H9 (cell line): ENCODE measurements around the gene SLC2A3. TPM values are rescaled to one million over a fixed set of nuclear protein-coding genes. Genes with fewer than 3 reads are reported as not detected.

Source experiments
- DNase-seq: peaks from one replicate; pipeline ENCODE4 v3.0.0-alpha.2; 2017
- H2AFZ ChIP-seq: one replicate; pipeline ENCODE4 v1.6.1; 2013; ENCODE audit warnings: mild to moderate bottlenecking, low read length, control low read depth, moderate library complexity
- H2AK5ac ChIP-seq: 2 replicates; pipeline ENCODE4 v1.6.1; 2013; ENCODE audit warnings: low read length, control low read depth, mixed read lengths; ENCODE audit not compliant: insufficient read length
- H2BK120ac ChIP-seq: one replicate; pipeline ENCODE4 v1.6.1; 2013; ENCODE audit warnings: low read depth, mild to moderate bottlenecking, low read length, control low read depth, inconsistent platforms; ENCODE audit not compliant: poor library complexity, severe bottlenecking
- H2BK12ac ChIP-seq: 2 replicates; pipeline ENCODE4 v1.6.1; 2013; ENCODE audit warnings: low read length, control low read depth, mixed read lengths, low read depth; ENCODE audit not compliant: insufficient read length
- H2BK15ac ChIP-seq: 2 replicates; pipeline ENCODE4 v1.6.1; 2013; ENCODE audit warnings: low read depth, low read length, control low read depth
- H2BK20ac ChIP-seq: one replicate; pipeline ENCODE4 v1.6.1; 2013; ENCODE audit warnings: low read depth, mild to moderate bottlenecking, low read length, control low read depth, inconsistent platforms; ENCODE audit not compliant: poor library complexity, severe bottlenecking
- H2BK5ac ChIP-seq: 2 replicates; pipeline ENCODE4 v1.6.1; 2013; ENCODE audit warnings: low read length, control low read depth, mixed read lengths; ENCODE audit not compliant: insufficient read length
- H3K14ac ChIP-seq: 2 replicates; pipeline ENCODE4 v1.6.1; 2013; ENCODE audit warnings: low read length, control low read depth; ENCODE audit not compliant: insufficient read depth
- H3K18ac ChIP-seq: 2 replicates; pipeline ENCODE4 v1.6.1; 2013; ENCODE audit warnings: low read depth, mild to moderate bottlenecking, mixed read lengths, low read length, control low read depth; ENCODE audit not compliant: insufficient read length
- H3K23ac ChIP-seq: 2 replicates; pipeline ENCODE4 v1.6.1; 2013; ENCODE audit warnings: low read length, control low read depth, mixed read lengths, low read depth; ENCODE audit not compliant: insufficient read length
- H3K23me2 ChIP-seq: 2 replicates; pipeline ENCODE4 v1.6.1; 2013; ENCODE audit warnings: low read depth, mild to moderate bottlenecking, mixed read lengths, low read length, control low read depth; ENCODE audit not compliant: insufficient read length, poor library complexity, severe bottlenecking
- H3K27ac ChIP-seq: 2 replicates; pipeline ENCODE4 v1.5.1; 2013; ENCODE audit warnings: low read length, control low read depth, mixed read lengths, low read depth; ENCODE audit not compliant: insufficient read length
- H3K27me3 ChIP-seq: 2 replicates; pipeline ENCODE4 v1.6.1; 2013; ENCODE audit warnings: low read length, control low read depth, inconsistent platforms; ENCODE audit not compliant: insufficient read depth
- H3K4ac ChIP-seq: 2 replicates; pipeline ENCODE4 v1.6.1; 2013; ENCODE audit warnings: low read depth, mild to moderate bottlenecking, control low read depth, inconsistent platforms, low read length, moderate library complexity
- H3K4me1 ChIP-seq: 2 replicates; pipeline ENCODE4 v1.6.1; 2013; ENCODE audit warnings: low read length, control low read depth, inconsistent platforms; ENCODE audit not compliant: insufficient read depth
- H3K4me2 ChIP-seq: 2 replicates; pipeline ENCODE4 v1.6.1; 2013; ENCODE audit warnings: low read length, control low read depth, mixed read lengths; ENCODE audit not compliant: insufficient read length, insufficient read depth
- H3K56ac ChIP-seq: 2 replicates; pipeline ENCODE4 v1.6.1; 2013; ENCODE audit warnings: low read depth, mild to moderate bottlenecking, mixed read lengths, low read length, control low read depth; ENCODE audit not compliant: insufficient read length
- H3K79me1 ChIP-seq: 2 replicates; pipeline ENCODE4 v1.6.1; 2013; ENCODE audit warnings: low read depth, mild to moderate bottlenecking, moderate library complexity, low read length, control low read depth, inconsistent platforms; ENCODE audit not compliant: insufficient read depth, poor library complexity, severe bottlenecking
- H3K79me2 ChIP-seq: 2 replicates; pipeline ENCODE4 v1.6.1; 2013; ENCODE audit warnings: low read length, control low read depth, inconsistent platforms; ENCODE audit not compliant: insufficient read depth
- H3K9ac ChIP-seq: 2 replicates; pipeline ENCODE4 v1.6.1; 2013; ENCODE audit warnings: low read length, control low read depth, mixed read lengths; ENCODE audit not compliant: insufficient read length; ENCODE audit errors: extremely low read depth
- H3K9me3 ChIP-seq: one replicate; pipeline ENCODE4 v1.6.1; 2013; ENCODE audit warnings: low read depth, low read length, inconsistent platforms; ENCODE audit not compliant: control insufficient read depth
- H3T11ph ChIP-seq: one replicate; pipeline ENCODE4 v1.6.1; 2013; ENCODE audit warnings: mild to moderate bottlenecking, low read length, control low read depth, inconsistent platforms
- H4K20me1 ChIP-seq: one replicate; pipeline ENCODE4 v1.6.1; 2013; ENCODE audit not compliant: control insufficient read depth, insufficient read length, insufficient read depth
- H4K5ac ChIP-seq: 2 replicates; pipeline ENCODE4 v1.6.1; 2013; ENCODE audit warnings: low read depth, mild to moderate bottlenecking, mixed read lengths, low read length, control low read depth; ENCODE audit not compliant: insufficient read length
- H4K8ac ChIP-seq: replicated peaks from 2 replicates; pipeline ENCODE4 v1.6.1; 2013; ENCODE audit warnings: low read length, control low read depth, mixed read lengths, low read depth; ENCODE audit not compliant: insufficient read length
- H4K91ac ChIP-seq: 2 replicates; pipeline ENCODE4 v1.6.1; 2013; ENCODE audit warnings: low read depth, mild to moderate bottlenecking, moderate library complexity, mixed read lengths, low read length, control low read depth; ENCODE audit not compliant: insufficient read length
- H3K27ac Mint-ChIP-seq, 3 experiments: 2 replicates in 2 of 3; 3 replicates in 1 of 3; pipeline ENCODE4 v1.8.0; 2020 to 2021; ENCODE audit warnings: mixed read lengths in 3 of 3, mild to moderate bottlenecking in 1 of 3, moderate library complexity in 1 of 3
- H3K27me3 Mint-ChIP-seq: 2 replicates; pipeline ENCODE4 v1.8.0; 2021; ENCODE audit warnings: low read depth, mild to moderate bottlenecking, moderate library complexity, mixed read lengths
- H3K36me3 Mint-ChIP-seq, 3 experiments: 2 replicates in 2 of 3; 3 replicates in 1 of 3; pipeline ENCODE4 v1.8.0; 2020 to 2021; ENCODE audit warnings: low read depth in 3 of 3, mixed read lengths in 3 of 3; ENCODE audit not compliant: insufficient read depth in 1 of 3
- H3K4me1 Mint-ChIP-seq, 2 experiments: 2 replicates each; pipeline ENCODE4 v1.8.0; 2020; ENCODE audit warnings: mixed read lengths in 2 of 2
- H3K4me3 Mint-ChIP-seq, 2 experiments: 2 replicates in 1 of 2; 3 replicates in 1 of 2; pipeline ENCODE4 v1.8.0; 2020 to 2021; ENCODE audit warnings: mild to moderate bottlenecking in 2 of 2, mixed read lengths in 2 of 2, moderate library complexity in 1 of 2
- H3K9me3 Mint-ChIP-seq, 2 experiments: 2 replicates in 1 of 2; 3 replicates in 1 of 2; pipeline ENCODE4 v1.8.0; 2020; ENCODE audit warnings: mild to moderate bottlenecking in 2 of 2, mixed read lengths in 2 of 2, moderate library complexity in 1 of 2
- WGBS: extraction: QIAGEN DNeasy Blood & Tissue Kit; methylation state at CpG from one replicate; pipeline ENCODE4 v1.1.7; 2013; ENCODE audit warnings: missing lambda C conversion rate, low lambda C conversion rate, mixed read lengths; ENCODE audit not compliant: insufficient read length; ENCODE audit errors: extremely low coverage; 5-methylcytosine and 5-hydroxymethylcytosine counted together
- total RNA-seq: library from RNA; stranded (reverse); gene quantifications from 2 replicates; pipeline ENCODE4 v1.2.1, GENCODE V29; 2021
- TF ChIP-seq, protein P1 (sequence below): fragments of 200-600 bp; sonication (generic); conservative IDR thresholded peaks from 3 replicates; pipeline ENCODE4 v1.8.0; 2021; ENCODE audit warnings: antibody characterized with exemption, mild to moderate bottlenecking

SLC2A3 gene
- total RNA-seq, 1 experiment from 2014 or later: 569 TPM

DNA sequence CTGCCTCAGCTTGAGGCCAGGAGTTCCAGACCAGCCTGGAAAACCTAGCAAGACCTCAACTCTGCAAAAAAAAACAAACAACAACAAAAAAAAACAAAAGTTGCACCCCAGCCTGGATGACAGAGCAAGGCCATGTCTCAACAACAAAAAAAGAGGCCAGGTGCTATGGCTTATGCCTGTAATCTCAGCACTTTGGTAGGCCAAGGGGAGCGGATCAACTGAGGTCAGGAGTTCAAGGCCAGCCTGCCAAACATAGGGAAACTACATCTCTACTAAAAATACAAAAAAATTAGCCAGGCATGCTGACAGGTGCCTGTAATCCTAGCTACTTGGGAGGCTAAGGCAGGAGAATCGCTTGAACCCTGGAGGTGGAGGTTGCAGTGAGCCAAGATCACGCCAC, 56.7 kb downstream of the SLC2A3 start:
- TF ChIP-seq, protein P1, sequence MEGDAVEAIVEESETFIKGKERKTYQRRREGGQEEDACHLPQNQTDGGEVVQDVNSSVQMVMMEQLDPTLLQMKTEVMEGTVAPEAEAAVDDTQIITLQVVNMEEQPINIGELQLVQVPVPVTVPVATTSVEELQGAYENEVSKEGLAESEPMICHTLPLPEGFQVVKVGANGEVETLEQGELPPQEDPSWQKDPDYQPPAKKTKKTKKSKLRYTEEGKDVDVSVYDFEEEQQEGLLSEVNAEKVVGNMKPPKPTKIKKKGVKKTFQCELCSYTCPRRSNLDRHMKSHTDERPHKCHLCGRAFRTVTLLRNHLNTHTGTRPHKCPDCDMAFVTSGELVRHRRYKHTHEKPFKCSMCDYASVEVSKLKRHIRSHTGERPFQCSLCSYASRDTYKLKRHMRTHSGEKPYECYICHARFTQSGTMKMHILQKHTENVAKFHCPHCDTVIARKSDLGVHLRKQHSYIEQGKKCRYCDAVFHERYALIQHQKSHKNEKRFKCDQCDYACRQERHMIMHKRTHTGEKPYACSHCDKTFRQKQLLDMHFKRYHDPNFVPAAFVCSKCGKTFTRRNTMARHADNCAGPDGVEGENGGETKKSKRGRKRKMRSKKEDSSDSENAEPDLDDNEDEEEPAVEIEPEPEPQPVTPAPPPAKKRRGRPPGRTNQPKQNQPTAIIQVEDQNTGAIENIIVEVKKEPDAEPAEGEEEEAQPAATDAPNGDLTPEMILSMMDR: no peak
- no peak overlapping the region for H3K4ac ChIP-seq
- no peak overlapping the region for H3T11ph ChIP-seq
- no peak overlapping the region for H3K27ac ChIP-seq
- no peaks in the 10 kb centered on the region for H3K9me3 ChIP-seq
- H4K5ac ChIP-seq: no peak overlapping the region
- no peak overlapping the region for H3K23ac ChIP-seq
- H4K20me1 ChIP-seq: no peaks in the 10 kb centered on the region
- H2AFZ ChIP-seq: no peak overlapping the region
- H3K4me2 ChIP-seq: no peak overlapping the region
- H3K23me2 ChIP-seq: no peaks in the 10 kb centered on the region
- no peak overlapping the region for H3K4me3 Mint-ChIP-seq
- no peak overlapping the region for H3K56ac ChIP-seq
- no peak overlapping the region for H2BK20ac ChIP-seq
- no peak overlapping the region for H4K8ac ChIP-seq
- no peaks in the 10 kb centered on the region for H3K4me1 ChIP-seq
- no peak overlapping the region for H2BK5ac ChIP-seq
- H3K18ac ChIP-seq: no peak overlapping the region
- H2AK5ac ChIP-seq: no peak overlapping the region
- no CpG with 5 or more reads among the region's 3 CpGs for WGBS
- H4K91ac ChIP-seq: no peak overlapping the region
- H3K79me1 ChIP-seq: no peaks in the 10 kb centered on the region
- peaks cover 0 to 9% (median 7%) of the 10 kb centered on the region in 3 experiments; a peak in 5 of 7 replicates for H3K36me3 Mint-ChIP-seq
- H3K9ac ChIP-seq: no peak overlapping the region
- no peak overlapping the region for H2BK12ac ChIP-seq
- no peaks in the 10 kb centered on the region for H3K79me2 ChIP-seq
- H2BK120ac ChIP-seq: no peak overlapping the region
- H2BK15ac ChIP-seq: no peak overlapping the region
- peak overlapping the region in 1 of 3 experiments; percentile 84; a peak in 2 of 7 replicates for H3K27ac Mint-ChIP-seq
- DNase-seq: no peak
- H3K4me1 Mint-ChIP-seq: peaks cover 10 to 11% of the 10 kb centered on the region in 2 experiments
- H3K27me3 Mint-ChIP-seq: no peaks in the 10 kb centered on the region
- no peaks in the 10 kb centered on the region for H3K27me3 ChIP-seq
- no peak overlapping the region for H3K14ac ChIP-seq
- peaks cover 0 to 4% of the 10 kb centered on the region in 2 experiments; a peak in 1 of 5 replicates for H3K9me3 Mint-ChIP-seq
